Measurements from ENCODE around the gene NEBL.

The NEBL gene

DNA sequence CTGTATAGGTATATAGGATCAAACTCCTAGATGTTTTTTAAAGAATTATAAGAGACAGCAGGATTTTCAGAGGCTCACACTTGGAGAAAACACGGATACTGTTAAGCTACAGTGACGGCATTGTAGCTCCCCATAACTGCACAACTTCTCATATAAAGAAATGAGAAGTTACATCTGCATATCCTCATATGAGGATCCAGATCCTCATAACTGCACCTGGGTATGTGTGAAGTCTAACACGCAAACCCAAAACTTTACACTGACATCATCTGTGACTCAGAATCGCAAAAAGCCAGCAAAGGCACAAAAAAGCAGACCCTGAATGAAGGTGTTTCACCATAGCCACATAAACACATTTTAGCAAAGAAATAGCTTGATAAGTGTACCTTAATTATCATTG, 34.1 kb downstream of the NEBL start:
- no peak for DNase-seq (ENCODE audit: low read depth in 2 of 2)

DNA sequence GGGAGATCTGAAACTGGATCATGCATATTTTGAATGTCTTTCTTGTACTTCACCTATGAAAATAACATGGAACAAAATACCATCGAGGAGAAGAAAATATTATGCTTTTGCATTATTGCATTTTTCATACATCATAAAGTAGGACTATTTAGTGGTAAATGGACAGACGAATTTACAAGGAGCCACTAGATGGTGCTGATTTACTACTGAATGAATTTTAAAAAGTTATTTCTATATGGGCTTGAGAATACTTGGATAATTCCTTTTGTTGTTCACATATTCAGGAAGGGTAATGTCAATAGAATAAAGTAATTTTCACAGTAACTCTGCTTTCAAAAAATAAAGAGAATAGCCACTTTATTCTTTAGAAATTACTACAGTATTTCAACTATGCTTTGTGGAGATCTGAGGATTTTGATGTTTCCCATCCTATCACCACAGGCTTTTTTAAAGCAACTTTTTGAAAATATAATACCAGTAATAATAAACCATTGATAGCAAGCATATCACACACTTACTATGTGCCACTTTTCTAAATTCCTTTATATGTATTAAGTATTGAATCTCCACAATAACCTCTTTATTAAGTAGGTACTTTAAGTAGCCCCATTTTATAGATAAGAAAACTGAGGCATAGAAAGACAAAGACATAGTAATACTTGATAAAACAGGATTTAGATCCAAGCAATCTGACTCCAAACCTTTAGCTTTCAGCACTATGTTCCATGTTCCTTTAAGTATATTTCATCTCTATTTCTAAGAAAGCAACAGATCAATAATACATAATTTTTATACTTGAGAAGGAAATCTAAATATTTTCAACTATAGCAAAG, 38.6 kb downstream of the NEBL start:
- no peak for DNase-seq (ENCODE audit: low read depth in 2 of 2)

DNA sequence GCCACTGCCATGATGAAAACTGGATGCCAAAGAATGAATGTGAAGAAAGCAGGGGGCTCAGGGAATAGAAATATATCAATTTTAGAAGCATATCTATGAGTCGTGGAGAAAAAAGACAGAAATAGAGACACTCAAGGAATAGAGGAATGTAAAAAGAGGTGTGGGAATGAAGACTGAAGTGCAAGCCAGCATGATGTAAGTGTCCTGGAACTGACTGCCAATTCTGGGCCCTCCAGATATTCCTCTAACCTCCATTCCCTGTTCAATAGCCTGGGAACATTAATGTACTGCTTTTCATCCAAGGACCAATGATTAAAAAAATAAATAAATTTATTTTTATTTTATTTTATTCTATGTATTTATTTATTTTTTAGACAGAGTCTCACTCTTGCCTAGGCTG, 40.6 kb downstream of the NEBL start:
- no peak for DNase-seq (ENCODE audit: low read depth in 2 of 2)

DNA sequence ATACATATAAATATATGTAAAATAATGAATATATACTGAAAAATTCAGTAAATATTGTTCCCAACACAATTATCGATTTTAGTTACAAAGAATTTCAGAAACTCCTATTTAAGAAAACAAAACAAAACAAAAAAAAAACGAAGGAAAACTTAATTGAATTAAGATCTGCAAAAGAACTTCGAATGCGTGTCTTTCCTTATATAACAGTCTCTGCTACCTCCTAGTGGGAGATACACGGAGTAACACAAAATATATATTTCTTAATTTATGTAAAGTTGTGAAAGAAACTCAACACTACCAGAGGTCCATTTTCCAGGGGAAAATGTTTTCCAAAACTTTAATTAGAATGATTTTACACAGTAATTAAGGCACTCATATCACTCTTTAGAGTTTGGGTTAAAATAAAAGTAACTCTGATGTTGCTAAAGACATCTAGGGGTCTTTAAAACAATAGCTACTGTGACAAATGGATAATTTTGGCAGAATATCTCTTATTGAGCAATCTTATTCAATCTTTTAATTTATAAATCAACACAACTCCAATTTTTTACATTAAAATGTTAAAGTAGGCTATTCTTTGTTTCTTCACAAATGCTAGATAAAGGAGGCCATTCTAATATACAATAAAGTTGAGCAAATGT, 41.6 kb downstream of the NEBL start:
- DNase-seq (ENCODE audit: low read depth in 2 of 2), result no peak

DNA sequence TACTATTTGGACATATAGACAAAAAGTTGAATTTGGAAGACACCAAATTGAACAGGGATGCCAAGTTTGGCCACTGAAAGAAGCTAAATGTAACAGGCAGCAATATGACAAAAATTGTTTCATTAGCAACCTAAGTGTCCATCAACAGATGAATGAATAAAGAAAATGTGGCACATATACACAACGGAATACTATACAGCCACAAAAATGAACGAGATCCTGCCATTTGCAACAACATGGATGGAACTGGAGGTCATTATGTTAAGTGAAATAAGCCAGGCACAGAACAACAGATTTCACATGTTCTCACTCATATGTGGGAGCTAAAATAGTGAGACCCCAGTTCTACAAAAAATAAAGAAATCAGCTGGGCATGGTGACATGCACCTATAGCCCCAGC, 43.8 kb downstream of the NEBL start:
- DNase-seq (ENCODE audit: low read depth in 2 of 2), result no peak

DNA sequence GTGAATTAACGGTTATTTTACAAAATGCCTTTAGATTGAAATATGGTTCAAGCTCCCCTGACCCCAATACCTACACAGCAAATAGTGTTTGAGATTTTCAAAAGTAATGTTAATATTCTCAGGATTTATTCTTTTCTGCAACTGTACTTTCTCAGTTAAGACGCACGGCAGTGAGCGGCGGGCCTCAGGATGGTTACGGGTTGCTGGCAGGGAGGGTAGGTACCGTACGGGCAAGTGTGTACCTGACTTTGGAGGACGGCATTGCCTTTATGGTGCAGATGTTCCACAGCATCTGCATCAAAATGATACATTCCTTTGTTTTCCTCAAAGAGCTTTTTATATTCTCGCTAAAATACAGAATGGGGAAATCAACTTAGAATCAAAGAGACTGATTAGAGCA, 44.8 kb downstream of the NEBL start:
- no peak for DNase-seq (ENCODE audit: low read depth in 2 of 2)

DNA sequence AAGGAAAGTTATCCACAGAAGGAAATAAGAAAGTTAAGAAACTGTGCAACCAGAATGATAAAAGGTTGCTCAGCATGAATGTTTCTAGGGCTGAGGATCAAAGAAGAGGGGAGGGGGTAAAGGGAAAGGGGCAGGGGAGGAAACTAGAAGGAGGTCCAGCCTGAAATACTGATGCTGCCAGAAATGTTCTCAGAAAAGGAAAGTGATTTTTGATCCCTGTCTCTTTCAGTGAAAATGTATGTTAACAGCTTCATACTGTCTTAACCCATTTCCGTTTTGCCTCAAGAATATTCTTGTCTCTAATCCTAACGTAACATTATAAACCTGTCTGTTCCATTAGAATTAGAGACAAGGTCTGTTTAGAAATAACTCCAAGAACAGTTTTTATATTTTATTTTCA, 49.6 kb downstream of the NEBL start:
- DNase-seq (ENCODE audit: low read depth in 2 of 2), result no peak

DNA sequence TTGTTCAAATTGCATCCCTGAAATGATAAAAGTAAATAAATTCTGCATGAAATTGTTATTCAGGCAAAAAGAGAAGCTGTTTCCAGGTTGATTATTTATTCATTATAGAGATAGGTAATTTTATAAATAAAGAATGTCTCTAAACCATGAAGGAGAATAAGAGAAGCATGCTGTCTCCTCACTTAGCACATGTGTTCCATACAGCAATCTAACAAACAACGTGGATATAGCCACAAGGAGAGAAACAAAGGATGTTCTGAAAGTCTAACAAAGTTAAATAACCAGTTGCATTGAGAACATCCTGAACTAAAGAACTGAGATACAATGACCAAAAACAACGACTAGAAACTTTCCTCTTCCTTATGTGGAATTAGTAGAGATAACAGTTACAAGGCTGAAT, 50.8 kb downstream of the NEBL start:
- DNase-seq (ENCODE audit: low read depth in 2 of 2), result no peak

DNA sequence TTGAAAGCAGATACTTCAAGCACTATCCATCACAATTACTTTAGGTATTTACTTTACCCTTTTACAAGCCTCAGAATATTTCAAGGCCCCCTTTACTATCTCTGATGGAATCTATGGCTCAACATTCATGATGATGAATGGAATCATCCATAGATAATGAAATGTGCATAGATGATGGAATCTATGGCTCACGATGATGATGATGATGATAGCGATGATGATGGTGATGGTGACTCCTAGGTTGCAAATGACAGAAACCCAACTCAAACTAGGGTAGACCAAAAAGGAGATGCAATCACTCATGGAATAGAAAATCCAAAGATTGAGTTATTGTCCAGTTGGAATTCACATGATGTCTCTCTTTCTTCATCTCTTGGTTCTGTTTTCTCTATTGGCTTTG, 55.7 kb downstream of the NEBL start:
- DNase-seq (ENCODE audit: low read depth in 2 of 2), result no peak

DNA sequence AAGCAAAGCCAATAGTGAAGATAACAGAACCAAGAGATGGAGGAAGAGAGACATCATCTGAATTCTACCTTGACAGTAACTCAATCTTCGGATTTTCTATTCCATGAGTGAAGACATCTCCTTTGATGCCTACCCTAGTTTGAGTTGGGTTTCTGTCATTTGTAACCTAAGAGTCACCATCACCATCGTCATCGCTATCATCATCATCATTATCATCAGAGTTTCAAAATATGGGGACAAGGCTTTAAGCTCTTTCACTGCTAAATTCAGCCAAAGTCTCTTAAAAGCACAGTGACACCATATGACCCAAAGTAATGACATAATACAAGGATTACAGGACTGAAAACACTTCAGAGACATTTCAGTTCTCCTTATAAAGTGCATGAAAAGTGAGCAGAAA, 57.2 kb downstream of the NEBL start:
- no peak for DNase-seq (ENCODE audit: low read depth in 2 of 2)

DNA sequence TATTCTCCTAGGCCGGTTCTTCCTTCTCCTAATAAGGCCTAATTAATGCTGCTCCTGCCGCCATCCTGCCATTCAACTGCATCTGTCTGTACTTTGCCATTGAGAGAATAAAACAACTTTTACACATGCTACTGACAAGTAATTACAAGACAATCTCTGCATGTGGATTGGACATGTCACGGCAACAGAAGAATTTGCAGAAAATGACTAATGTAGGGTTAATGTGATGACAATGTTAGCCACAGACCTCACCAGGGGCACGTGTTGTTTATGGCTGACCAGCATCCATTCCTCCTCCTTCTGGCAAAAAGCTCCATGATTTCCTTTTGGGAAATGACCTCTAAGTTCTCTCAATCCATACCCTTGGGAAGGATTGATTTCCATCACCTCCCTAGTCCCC, 58.0 kb downstream of the NEBL start:
- no peak for DNase-seq (ENCODE audit: low read depth in 2 of 2)

DNA sequence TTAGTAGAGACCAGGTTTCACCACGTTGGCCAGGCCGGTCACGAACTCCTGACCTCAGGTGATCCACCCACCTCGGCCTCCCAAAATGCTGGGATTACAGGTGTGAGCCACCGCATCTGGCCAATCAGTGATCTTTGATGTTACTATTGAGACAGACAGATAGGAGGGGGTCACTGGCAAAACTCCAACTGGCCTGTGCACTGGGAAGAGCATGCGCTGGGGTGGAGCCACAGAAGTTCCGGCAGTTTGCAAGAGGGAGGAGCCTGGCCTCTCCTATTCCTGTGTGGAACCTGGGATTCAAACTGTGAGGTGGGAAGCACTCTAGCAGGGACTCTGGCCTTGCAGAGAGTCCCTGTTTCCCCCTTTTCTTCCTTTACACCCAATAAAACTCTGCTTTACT, 60.7 kb downstream of the NEBL start:
- no peak for DNase-seq (ENCODE audit: low read depth in 2 of 2)

DNA sequence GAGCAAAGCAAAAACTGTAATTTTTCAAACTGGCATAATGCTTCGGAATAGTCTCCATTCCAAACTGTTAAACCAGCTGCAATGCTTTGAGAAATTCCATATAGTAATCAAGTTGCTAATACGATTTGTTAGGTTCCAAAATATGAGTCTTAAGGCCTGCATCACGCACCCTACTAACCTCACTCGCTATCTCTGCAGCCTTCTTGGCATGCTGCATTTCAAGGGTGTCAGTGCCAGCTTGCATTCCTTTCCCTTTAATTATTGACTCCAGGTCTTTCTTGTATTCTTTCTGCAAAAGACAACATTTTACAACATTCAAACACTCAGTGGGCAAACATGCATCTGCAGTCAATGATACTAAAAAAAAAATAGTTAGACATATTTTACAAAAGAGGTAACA, 61.8 kb downstream of the NEBL start:
- no peak for DNase-seq (ENCODE audit: low read depth in 2 of 2)

DNA sequence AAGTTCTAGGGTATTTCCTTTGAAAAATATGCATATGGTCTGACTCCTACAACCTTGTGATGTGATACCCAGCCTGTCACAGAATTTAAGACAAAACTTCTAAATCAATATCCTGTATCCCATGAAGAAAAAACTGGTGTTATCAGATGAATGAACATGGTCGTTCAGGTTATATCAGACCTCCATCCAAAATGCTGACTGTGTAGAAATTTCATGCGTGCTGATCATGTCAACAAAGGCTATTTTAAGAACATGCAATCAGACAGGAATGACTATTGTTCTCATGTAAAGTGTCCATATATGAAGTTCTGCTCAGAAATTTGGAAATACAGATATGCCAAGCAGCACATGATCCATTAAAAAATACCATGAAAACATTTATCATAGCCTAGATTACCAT, 62.3 kb downstream of the NEBL start:
- DNase-seq (ENCODE audit: low read depth in 2 of 2), result no peak

DNA sequence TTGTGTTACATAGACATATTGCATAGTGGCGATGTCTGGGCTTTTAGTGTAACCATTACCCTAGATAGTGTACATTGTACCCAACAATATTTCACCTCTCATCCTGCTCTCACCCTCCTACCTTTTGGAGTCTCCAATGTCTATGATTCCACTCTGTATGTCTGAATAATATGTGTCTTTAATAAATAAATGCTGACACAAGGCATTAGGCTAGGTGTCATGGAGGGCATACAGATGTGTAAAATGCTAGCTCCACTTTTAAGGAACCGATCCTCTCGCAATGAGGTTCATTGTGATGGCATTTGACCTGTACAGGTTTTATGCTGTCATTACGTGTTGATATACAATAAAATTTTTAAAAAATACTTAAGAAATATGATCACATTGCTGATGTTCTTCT, 74.3 kb downstream of the NEBL start:
- no peak for DNase-seq (ENCODE audit: low read depth in 2 of 2)

DNA sequence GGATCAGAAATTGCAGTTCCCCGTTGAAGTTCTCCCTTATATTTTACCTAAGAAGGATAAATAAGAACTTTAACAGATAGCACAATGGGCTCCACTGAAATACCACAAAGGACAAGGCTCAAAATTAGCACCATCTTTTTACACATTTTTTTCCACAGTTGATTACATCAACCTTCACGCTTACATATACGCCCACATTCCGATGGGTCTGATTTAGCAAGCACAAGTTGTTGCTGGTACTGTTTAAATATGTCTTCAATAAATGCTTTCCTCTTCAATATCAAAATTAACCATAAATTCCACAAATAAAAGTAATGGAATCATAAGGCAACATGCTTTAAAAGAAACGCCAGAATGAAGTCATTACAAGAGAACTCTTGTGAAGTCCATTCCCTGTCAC, 79.5 kb downstream of the NEBL start:
- DNase-seq (ENCODE audit: low read depth in 2 of 2), result no peak

DNA sequence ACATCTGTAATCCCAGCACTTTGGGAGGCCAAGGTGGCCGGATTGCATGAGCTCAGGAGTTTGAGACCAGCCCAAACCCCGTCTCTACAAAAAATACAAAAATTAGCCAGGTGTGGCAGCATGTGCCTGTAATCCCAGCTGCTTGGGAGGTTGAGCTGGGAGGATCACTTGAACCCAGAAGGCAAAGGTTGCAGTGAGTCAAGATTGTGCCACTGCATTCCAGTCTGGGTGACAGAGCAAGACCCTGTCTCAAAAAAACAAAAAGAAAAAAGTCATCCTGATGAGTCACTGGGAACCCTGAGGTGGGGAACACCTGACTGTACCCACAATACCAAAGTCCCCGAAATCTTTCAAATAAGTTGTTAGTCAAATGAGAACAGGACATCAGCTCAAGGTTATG, 80.0 kb downstream of the NEBL start:
- DNase-seq (ENCODE audit: low read depth in 2 of 2), result no peak

DNA sequence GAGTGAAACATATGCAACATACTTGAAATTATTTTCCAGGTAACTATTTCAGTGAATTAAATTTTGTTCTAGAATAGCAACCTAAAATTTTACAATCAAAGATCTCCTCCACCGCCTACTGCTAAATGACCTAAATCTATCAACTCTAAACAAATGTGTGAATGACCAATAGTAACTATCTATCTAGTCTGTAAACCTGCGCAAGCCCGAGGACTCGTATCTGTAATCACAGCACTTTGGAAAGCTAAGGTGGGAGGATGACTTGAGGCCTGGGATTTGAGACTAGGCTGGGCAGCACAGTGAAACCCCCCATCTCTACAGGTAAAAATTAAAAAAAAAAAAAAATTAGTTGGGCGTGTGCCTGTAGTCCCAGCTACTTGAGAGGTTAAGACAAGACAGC, 83.0 kb downstream of the NEBL start:
- no peak for DNase-seq (ENCODE audit: low read depth in 2 of 2)

DNA sequence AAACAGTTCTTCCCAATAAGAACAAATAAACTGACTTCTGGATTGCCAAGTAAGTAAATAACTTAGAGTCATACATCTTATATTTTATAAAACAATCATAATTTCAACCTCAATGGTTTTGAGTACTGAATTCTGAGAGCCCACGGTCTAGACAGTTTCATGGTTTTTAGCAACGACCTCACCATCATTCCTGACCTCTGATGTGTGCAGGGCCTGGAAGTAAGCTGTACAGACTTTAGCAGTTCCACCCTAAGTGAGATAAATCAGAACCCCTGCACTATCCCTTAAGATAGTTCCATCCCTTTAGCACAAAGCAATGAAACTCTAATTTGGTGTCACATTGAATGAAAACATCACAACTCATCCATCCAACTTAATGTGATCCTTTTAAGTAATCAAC, 86.0 kb downstream of the NEBL start:
- no peak for DNase-seq (ENCODE audit: low read depth in 2 of 2)

DNA sequence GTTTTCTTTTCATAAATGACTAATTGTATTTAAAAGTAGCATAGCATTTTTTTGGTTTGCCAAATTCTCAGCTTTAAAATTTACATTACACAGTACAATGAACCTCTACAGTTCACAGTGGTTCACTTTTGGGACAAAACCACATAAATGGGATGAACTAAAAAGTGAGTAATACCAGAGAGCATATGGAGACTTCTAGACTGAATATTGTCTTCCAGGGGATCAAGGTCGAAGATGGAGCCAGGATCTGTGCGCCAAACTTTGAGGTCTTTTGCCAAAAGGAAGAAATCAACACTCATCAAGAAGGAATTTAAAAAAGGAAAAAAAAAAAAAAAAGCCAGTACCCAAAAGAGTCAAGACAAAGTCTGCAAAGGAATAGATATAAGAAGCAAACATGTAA, 87.5 kb downstream of the NEBL start:
- DNase-seq (ENCODE audit: low read depth in 2 of 2), result no peak

DNA sequence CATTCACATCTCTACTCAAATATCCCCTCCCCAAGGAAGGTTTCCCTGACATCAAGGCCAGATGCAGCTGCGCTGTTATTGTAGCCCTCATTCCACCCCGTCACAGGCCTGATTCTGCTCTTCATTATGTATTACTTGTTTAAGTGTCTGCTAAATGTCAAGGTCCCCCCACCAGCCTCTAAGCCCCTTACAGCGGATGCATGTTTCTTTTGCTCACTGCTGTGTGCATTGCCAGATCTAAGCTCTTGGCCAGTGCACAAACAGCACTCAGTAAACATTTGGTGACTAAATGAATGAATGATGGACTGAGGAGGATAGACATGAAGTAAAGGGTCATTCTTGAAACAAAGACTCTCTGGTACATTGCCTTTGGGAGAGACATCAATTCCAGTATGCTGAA, 90.6 kb downstream of the NEBL start:
- no peak for DNase-seq (ENCODE audit: low read depth in 2 of 2)

DNA sequence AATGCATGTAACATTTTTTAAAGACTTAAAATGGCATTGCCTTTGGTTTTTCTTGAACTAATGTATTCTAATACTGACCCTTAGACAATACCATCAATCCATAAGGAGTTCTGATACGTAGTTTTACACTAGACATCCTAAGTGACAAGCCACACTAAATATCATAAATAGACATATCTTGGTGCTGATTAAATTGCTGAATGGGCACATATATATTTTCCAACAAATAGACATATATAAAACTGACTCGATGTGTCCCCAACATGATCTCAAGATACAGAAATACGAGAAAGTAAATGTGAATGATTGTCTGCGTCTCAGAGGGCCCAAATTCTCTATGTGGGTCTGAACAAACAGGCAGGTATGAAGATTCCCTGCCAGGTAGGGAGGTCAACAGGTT, 99.8 kb downstream of the NEBL start:
- DNase-seq (ENCODE audit: low read depth in 2 of 2), result no peak

DNA sequence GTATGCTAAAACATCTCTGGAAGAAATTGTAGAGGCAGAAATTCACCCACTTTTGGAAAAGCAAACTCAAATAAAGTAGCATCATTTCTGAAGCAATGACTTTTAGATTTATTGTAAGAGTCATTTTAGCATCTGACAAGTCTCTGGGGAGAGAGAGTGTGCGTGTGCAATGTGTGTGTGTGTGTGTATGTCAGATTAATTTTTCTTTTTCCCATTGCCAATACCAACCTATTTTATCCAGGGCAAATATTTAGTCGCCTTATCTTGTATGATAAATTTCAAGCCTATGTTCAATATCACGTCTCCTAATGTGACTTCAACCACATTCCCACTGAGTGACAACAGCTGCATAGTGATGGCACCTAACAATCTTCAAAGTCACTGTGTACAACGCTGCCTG, 101.7 kb downstream of the NEBL start:
- no peak for DNase-seq (ENCODE audit: low read depth in 2 of 2)

DNA sequence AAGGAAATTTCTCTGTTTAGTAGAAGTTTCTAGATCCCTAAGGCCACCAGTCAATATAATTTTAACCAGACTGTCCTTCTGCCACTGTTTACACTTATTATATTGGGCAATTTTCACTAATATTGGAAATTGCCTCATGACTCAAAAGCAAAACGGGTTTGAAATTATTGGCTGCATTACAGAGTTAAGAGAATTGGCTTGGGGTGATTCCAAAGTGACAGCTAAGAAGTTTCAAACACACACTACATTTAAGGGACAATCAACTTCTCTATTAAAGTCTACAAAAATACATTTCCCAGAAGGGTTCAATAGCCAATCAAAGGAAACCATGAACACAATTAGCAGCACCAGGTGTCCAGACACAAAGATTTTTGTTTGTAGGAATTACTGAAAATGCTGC, 111.9 kb downstream of the NEBL start:
- DNase-seq (ENCODE audit: low read depth in 2 of 2), result no peak
